Measurements from ENCODE around the gene TSSK2.

GRCh38 chr22:19129871-19130270 is 1.2 kb upstream of the TSSK2 start:
- TF ChIP-seq EP300 (IDR thresholded peaks at IDR 0.05; ENCODE audit: borderline replicate concordance) = no peak
- TF ChIP-seq NFIC (IDR thresholded peaks at IDR 0.05) = no peak

Measured in Ishikawa (cell line).